WI38 (cell line): ENCODE measurements around the gene NCAPD2.
A peak's percentile ranks its signal among the peaks of the same experiment; 100 is the strongest.
"Not testable (repeated sequence)": the region's sequence is repeated elsewhere in the genome, so short reads cannot be mapped to it uniquely, and the experiment has no call there.

Source experiments
- H3K4me3 ChIP-seq: 2 replicates; pipeline ENCODE4 v1.5.1; 2011; ENCODE audit warnings: low read depth, mild to moderate bottlenecking, control low read depth, low read length
- TF ChIP-seq, protein P1 (sequence below): IDR thresholded peaks from 2 replicates; pipeline ENCODE4 v1.5.1; 2012; ENCODE audit warnings: low read depth, mild to moderate bottlenecking, control low read depth, low read length

NCAPD2 gene

DNA sequence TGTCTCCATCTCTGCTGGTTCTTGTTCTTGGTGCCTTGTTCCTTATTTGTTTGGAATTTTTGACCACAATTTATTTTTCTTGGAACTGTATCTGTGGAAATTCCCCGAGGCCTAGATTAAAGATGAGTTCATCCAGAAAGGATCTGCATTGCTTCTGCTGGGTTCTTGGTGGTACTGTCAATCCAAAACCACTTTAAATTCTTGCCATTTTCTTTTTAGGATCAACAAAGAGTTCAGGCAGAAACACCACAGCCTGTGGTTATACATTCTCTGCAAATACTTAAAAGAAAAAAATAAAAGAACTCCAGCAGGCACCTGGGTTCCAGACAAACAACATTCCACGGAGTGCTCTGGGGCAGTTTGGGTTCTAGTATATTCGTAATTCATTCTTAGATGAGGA is 17.4 kb upstream of the NCAPD2 start:
- no peak overlapping the region for H3K4me3 ChIP-seq
- TF ChIP-seq, protein P1, sequence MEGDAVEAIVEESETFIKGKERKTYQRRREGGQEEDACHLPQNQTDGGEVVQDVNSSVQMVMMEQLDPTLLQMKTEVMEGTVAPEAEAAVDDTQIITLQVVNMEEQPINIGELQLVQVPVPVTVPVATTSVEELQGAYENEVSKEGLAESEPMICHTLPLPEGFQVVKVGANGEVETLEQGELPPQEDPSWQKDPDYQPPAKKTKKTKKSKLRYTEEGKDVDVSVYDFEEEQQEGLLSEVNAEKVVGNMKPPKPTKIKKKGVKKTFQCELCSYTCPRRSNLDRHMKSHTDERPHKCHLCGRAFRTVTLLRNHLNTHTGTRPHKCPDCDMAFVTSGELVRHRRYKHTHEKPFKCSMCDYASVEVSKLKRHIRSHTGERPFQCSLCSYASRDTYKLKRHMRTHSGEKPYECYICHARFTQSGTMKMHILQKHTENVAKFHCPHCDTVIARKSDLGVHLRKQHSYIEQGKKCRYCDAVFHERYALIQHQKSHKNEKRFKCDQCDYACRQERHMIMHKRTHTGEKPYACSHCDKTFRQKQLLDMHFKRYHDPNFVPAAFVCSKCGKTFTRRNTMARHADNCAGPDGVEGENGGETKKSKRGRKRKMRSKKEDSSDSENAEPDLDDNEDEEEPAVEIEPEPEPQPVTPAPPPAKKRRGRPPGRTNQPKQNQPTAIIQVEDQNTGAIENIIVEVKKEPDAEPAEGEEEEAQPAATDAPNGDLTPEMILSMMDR, result no peak

DNA sequence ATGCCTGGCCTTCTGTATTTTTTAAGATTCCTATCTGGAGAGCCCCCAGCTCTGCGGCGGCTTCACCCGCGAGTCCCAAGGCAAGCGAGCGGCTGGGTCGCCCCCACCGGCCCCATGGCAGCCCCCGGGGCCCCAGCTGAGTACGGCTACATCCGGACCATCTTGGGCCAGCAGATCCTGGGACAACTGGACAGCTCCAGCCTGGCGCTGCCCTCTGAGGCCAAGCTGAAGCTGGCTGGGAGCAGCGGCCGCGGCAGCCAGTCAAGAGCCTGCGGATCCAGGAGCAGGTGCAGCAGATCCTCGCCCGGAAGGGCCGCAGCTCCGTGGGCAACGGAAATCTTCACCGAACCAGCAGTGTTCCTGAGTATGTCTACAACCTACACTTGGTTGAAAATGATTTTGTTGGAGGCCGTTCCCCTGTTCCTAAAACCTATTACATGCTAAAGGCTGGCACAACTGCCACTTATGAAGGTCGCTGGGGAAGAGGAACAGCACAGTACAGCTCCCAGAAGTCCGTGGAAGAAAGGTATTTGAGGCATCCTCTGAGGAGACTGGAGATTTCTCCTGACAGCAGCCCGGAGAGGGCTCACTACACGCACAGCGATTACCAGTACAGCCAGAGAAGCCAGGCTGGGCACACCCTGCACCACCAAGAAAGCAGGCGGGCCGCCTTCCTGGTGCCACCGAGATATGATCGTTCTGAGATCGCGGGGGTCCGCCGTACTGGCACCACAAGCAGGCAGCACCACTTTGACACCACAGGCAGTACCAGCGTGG is 16.1 kb upstream of the NCAPD2 start:
- not testable (repeated sequence) for H3K4me3 ChIP-seq

DNA sequence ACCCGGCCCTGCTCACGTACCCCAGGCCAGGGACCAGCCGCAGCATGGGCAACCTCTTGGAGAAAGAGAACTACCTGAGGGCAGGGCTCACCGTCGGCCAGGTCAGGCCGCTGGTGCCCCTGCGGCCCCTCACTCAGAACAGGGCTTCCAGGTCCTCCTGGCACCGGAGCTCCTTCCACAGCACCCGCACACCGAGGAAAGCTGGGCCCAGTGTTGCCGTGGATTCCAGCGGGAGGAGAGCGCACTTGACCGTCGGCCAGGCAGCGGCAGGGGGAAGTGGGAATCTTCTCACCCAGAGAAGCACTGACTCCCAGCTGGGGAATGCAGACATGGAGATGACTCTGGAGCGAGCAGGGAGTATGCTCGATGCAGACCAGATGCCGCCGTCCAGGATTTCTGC is 15.5 kb upstream of the NCAPD2 start:
- H3K4me3 ChIP-seq, result no peak overlapping the region
- TF ChIP-seq, protein P1, result no peak

DNA sequence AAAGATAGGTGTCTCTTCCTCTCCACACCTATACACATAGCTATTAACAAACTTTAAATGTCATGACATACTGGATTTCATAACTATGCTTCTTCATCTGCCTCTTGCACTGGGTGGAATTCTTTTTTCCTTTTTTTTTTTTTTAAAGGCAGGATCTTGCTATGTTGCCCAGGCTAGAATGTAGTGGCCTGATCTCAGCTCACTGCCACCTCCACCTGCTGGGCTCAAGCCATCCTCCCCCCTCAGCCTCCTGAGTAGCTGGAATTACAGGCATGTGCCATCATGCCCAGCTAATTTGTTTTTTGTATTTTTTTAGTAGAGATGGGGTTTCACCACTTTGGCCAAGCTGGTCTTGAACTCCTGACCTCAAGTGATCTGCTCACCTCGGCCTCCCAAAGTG is 5.7 kb upstream of the NCAPD2 start:
- TF ChIP-seq, protein P1, result no peak
- H3K4me3 ChIP-seq, result no peak overlapping the region

DNA sequence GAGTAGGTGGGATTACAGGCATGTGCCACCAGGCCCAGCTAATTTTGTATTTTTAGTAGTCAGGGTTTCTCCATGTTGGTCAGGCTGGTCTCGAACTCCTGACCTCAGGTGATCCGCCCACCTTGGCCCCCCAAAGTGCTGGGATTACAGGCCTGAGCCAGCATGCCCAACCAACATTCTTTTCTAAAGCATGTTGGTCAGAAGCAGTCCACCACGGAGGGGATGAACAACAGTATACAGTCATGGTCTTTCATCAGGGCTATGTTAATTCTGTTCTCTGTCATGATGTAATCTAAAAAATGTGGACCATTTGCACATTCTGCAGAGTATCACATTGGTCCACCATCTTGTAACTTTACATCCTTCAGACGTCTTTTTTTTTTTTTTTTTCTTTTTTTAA is 4.5 kb upstream of the NCAPD2 start:
- H3K4me3 ChIP-seq, result no peak overlapping the region
- TF ChIP-seq, protein P1, result no peak

DNA sequence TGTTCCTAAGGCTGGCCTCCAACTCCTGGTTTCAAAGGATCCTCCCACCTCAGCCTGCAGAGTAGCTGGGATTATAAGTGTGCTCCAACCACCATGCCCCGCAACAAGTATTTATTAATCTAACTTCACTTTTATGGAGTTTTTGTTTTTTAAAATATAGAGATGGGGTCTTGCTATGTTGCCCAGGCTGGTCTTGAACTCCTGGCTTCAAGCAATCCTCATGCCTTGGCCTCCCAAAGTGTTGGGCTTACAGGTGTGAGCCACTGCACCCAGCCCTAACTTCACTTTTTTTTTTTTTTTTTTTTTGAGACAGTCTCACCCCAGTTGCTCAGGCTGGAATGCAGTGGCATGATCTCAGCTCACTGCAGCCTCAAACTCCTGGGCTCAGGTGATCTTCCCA is 3.2 kb upstream of the NCAPD2 start:
- H3K4me3 ChIP-seq, result not testable (repeated sequence)

DNA sequence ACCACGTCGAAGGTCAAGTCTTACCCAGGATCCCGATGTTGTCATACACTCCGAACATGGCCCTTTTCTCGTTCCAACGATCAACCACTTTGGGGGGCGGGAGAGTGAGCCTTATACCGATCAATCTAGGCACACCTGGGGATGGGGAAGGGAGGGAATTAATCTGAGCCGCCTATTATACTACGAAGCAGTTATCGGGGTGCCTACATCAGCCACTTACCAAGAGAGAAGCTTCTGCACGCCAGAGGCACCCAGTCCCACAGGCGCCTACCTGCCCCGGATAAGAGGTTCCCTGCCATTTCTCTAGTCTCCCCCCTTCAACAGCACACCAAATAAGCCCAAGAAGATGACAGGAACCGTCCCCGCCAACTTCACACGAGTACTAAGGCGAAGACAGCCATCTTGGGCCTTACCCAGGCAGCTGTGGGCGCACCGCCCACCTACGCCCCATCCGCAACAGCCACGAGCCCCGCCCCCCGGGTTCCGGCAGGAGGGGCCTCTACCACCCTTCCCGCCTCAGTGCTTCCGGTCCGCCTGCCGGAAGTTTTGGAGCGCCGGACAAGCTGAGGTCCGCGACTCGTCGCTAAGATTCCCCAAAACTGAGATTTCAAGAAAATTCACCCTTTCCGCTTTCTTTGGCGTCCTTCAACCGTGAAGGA is 935 bp upstream of the NCAPD2 start, which contains the start of gene MRPL51:
TSS of gene MRPL51 (minus strand) at position 425 of the 659 bp plus-strand sequence. CDS start at position 299, 126 bp downstream.
- TF ChIP-seq, protein P1, result no peak
- H3K4me3 ChIP-seq, result peak within 1 kb of the TSS; percentile 98

DNA sequence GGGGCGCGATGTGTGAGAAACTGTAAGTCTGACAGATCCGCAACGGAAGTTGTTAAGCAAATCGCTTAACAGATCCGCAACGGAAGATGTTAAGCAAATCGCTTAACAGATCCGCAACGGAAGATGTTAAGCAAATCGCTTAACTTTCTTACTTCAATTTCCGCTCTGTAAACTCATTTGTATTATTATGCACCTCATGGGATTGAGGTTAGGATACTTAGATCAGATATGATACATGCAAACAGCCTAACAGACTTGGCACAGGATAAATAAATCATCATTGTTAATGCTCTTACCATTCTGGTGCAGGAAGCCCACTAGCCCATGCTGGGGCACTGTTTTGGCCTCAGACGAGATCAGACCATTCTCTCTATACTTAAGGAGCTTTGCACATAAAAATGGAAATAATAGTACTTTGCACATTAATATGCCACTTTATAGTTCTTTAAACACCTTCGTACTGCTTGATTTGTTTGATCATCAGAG is 399 bp downstream of the NCAPD2 start:
- H3K4me3 ChIP-seq, result peak overlapping the region; percentile 98
- TF ChIP-seq, protein P1, result no peak
